ENCODE data around the gene MRPL19.

DNA sequence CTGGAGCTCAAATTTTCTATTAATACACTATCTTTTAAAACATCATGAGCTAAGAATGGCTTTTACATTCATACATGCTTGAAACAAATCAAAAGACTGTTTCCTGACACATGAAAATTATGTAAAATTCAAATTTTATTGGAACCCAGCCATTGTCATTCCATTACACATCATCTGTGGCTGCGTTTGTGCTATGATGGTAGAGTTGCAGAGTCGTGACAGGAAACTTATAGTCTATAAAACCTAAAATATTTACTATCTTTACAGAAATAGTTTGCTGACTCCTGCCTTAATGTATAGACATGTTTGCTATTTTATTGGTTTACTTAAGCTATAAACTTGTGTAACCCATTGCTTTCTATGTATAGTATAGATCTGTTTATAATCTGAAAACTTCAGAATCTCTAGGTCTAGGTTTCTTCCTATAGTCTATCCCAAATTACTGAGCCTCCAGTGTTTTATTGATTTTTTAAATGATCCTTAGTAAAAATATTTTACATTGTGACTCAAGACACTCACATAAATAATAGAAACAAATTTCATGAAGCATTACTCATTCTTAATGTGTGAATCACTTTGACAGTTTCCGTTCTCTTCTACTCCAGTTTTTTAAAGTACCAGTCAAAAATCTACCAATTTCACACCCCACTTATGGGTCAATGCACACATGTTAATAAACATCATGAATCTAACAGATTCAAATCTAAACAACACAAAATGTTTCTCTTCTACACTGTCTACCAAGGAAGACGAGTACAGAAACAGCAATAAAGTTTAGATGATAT lies 26.4 kb upstream of the MRPL19 start:
- TF ChIP-seq, protein P1, sequence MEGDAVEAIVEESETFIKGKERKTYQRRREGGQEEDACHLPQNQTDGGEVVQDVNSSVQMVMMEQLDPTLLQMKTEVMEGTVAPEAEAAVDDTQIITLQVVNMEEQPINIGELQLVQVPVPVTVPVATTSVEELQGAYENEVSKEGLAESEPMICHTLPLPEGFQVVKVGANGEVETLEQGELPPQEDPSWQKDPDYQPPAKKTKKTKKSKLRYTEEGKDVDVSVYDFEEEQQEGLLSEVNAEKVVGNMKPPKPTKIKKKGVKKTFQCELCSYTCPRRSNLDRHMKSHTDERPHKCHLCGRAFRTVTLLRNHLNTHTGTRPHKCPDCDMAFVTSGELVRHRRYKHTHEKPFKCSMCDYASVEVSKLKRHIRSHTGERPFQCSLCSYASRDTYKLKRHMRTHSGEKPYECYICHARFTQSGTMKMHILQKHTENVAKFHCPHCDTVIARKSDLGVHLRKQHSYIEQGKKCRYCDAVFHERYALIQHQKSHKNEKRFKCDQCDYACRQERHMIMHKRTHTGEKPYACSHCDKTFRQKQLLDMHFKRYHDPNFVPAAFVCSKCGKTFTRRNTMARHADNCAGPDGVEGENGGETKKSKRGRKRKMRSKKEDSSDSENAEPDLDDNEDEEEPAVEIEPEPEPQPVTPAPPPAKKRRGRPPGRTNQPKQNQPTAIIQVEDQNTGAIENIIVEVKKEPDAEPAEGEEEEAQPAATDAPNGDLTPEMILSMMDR (conservative IDR thresholded peaks at IDR 0.05), result no peak
- TF ChIP-seq ZFX (IDR thresholded peaks at IDR 0.05), result no peak
